Rectal smooth muscle tissue (tissue), 1 donor: Measurements from ENCODE around the gene LMF2.
"Not testable (repeated sequence)": the region's sequence is repeated elsewhere in the genome, so short reads cannot be mapped to it uniquely, and the experiment has no call there.

Experiments used
- H3K27ac ChIP-seq: one replicate; pipeline ENCODE4 v1.7.0; 2013; ENCODE audit warnings: low read depth, low read length, inconsistent platforms
- H3K27me3 ChIP-seq: one replicate; pipeline ENCODE4 v1.7.0; 2013; ENCODE audit warnings: low read length; ENCODE audit not compliant: control insufficient read depth, insufficient read depth
- H3K36me3 ChIP-seq: one replicate; pipeline ENCODE4 v1.7.0; 2013; ENCODE audit warnings: low read length; ENCODE audit not compliant: control insufficient read depth, insufficient read depth
- H3K4me1 ChIP-seq: one replicate; pipeline ENCODE4 v1.7.0; 2013; ENCODE audit warnings: low read length; ENCODE audit not compliant: control insufficient read depth, insufficient read depth
- H3K4me3 ChIP-seq: one replicate; pipeline ENCODE4 v1.7.0; 2013; ENCODE audit warnings: low read length
- H3K9ac ChIP-seq: one replicate; pipeline ENCODE4 v1.7.0; 2013; ENCODE audit warnings: low read length

The LMF2 gene

GRCh38 chr22:50525104-50525857 is 17.8 kb upstream of the LMF2 start, which contains the start of gene SCO2:
SCO2 (minus strand) TSS chr22:50525598; CDS start chr22:50524411, 1,187 bp downstream.
- Histone ChIP-seq H3K4me3 (peak within 1 kb of the TSS; percentile 71), H3K9ac (no peak within 1 kb of the TSS), H3K4me1 (peaks cover 3% of the 10 kb centered on the region), H3K36me3 (peaks cover 18% of the 10 kb centered on the region), H3K27me3 (no peaks in the 10 kb centered on the region), H3K27ac (peak within 1 kb of the TSS; percentile 77)

- Histone ChIP-seq H3K9ac (no peak overlapping the region), H3K4me1 (peaks cover 3% of the 10 kb centered on the region), H3K4me3 (peak overlapping the region; percentile 59), H3K27ac (peak overlapping the region; percentile 77), H3K27me3 (no peaks in the 10 kb centered on the region), H3K36me3 (peaks cover 18% of the 10 kb centered on the region)
Measured at GRCh38 chr22:50524676-50525103, 17.2 kb upstream of the LMF2 start.

- H3K27ac ChIP-seq: no peak overlapping the region
- peaks cover 18% of the 10 kb centered on the region for H3K36me3 ChIP-seq
- peak overlapping the region; percentile 59 for H3K4me3 ChIP-seq
- H3K27me3 ChIP-seq: no peaks in the 10 kb centered on the region
- H3K4me1 ChIP-seq: peaks cover 3% of the 10 kb centered on the region
- peak overlapping the region; percentile 6 for H3K9ac ChIP-seq
Measured at GRCh38 chr22:50523806-50524675, 16.5 kb upstream of the LMF2 start.

- no peak overlapping the region for H3K4me3 ChIP-seq
- H3K9ac ChIP-seq: peak overlapping the region; percentile 6
- H3K27ac ChIP-seq: no peak overlapping the region
- H3K36me3 ChIP-seq: peaks cover 22% of the 10 kb centered on the region
- peaks cover 3% of the 10 kb centered on the region for H3K4me1 ChIP-seq
- H3K27me3 ChIP-seq: no peaks in the 10 kb centered on the region
Measured at GRCh38 chr22:50523458-50523805, 15.9 kb upstream of the LMF2 start.

GRCh38 chr22:50522806-50523438 is 15.4 kb upstream of the LMF2 start:
- Histone ChIP-seq H3K4me1 (peaks cover 3% of the 10 kb centered on the region), H3K36me3 (peaks cover 22% of the 10 kb centered on the region), H3K4me3 (no peak overlapping the region), H3K27me3 (no peaks in the 10 kb centered on the region), H3K27ac (no peak overlapping the region), H3K9ac (no peak overlapping the region)

GRCh38 chr22:50522208-50522805 is 14.8 kb upstream of the LMF2 start:
- Histone ChIP-seq H3K4me3 (no peak overlapping the region), H3K27ac (no peak overlapping the region), H3K27me3 (no peaks in the 10 kb centered on the region), H3K9ac (no peak overlapping the region), H3K36me3 (peaks cover 22% of the 10 kb centered on the region), H3K4me1 (peaks cover 3% of the 10 kb centered on the region)

- peaks cover 3% of the 10 kb centered on the region for H3K4me1 ChIP-seq
- H3K4me3 ChIP-seq: no peak overlapping the region
- no peak overlapping the region for H3K9ac ChIP-seq
- H3K27ac ChIP-seq: no peak overlapping the region
- peaks cover 23% of the 10 kb centered on the region for H3K36me3 ChIP-seq
- H3K27me3 ChIP-seq: no peaks in the 10 kb centered on the region
Measured at GRCh38 chr22:50521710-50522109, 14.2 kb upstream of the LMF2 start.

- Histone ChIP-seq H3K4me1 (no peaks in the 10 kb centered on the region), H3K27ac (no peak overlapping the region), H3K36me3 (peaks cover 29% of the 10 kb centered on the region), H3K9ac (no peak overlapping the region), H3K27me3 (no peaks in the 10 kb centered on the region), H3K4me3 (no peak overlapping the region)
Measured at GRCh38 chr22:50520826-50521453, 13.4 kb upstream of the LMF2 start.

- not testable (repeated sequence) for H3K27me3 ChIP-seq, H3K4me3 ChIP-seq, H3K9ac ChIP-seq, H3K4me1 ChIP-seq, H3K27ac ChIP-seq
- H3K36me3 ChIP-seq: peaks cover 29% of the 10 kb centered on the region
Measured at GRCh38 chr22:50520184-50520583, 12.7 kb upstream of the LMF2 start.

- no peak overlapping the region for H3K9ac ChIP-seq
- H3K27me3 ChIP-seq: no peaks in the 10 kb centered on the region
- peaks cover 29% of the 10 kb centered on the region for H3K36me3 ChIP-seq
- no peaks in the 10 kb centered on the region for H3K4me1 ChIP-seq
- H3K4me3 ChIP-seq: no peak overlapping the region
- no peak overlapping the region for H3K27ac ChIP-seq
Measured at GRCh38 chr22:50519151-50519550, 11.6 kb upstream of the LMF2 start.

GRCh38 chr22:50518606-50519005 is 11.1 kb upstream of the LMF2 start:
- Histone ChIP-seq H3K36me3 (peaks cover 27% of the 10 kb centered on the region), H3K4me1 (no peaks in the 10 kb centered on the region), H3K9ac (no peak overlapping the region), H3K4me3 (no peak overlapping the region), H3K27me3 (no peaks in the 10 kb centered on the region), H3K27ac (no peak overlapping the region)
